ENCODE results near the gene KLKB1.

KLKB1 gene

GRCh38 chr4:186307497-186307896 lies 80.2 kb downstream of the KLKB1 start:
- no peak for DNase-seq

DNA sequence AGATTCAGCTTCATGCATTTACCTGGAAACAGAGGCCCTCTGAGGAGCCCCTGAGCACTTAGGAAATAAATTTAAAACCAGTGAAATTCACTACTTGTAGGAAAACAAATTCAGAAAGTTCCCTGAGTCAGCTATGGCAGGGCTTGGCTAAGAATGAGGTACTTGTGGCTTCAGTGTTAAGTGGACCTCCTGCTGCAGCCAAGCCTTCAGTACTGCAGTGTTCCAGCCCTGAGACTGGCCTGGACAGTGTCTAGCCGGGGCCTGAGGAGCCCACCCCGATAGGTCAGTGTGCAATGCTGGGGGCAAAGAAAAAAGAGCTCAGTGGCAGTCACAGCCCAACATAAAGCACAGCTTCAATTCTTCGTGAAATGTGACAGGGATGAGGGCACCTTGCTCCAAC lies 80.6 kb downstream of the KLKB1 start:
- DNase-seq: no peak

All from nucleus accumbens (tissue), 56 donors.